GM21619 (cell line): Measurements from ENCODE around the gene STYXL1.

ENCODE experiments used
- ATAC-seq: cut with Tn5 transposase; IDR thresholded peaks from one replicate; pipeline ENCODE4 v1.9.1; 2021; ENCODE audit not compliant: unreplicated experiment

The STYXL1 gene

GRCh38 chr7:75995052-75995471 lies 52.7 kb downstream of the STYXL1 start:
- no peak for ATAC-seq

GRCh38 chr7:75994388-75995051 lies 53.3 kb downstream of the STYXL1 start, which contains the start of gene TMEM120A:
Gene TMEM120A, minus strand, starts transcription at chr7:75994595. Its CDS starts 25 bp downstream, at chr7:75994570.
- ATAC-seq = peak; percentile 91

GRCh38 chr7:75993689-75994387 lies 54.0 kb downstream of the STYXL1 start:
- peak; percentile 14 for ATAC-seq

- ATAC-seq = no peak
Observed at GRCh38 chr7:75992083-75992755, 55.6 kb downstream of the STYXL1 start.

GRCh38 chr7:75991531-75992082 lies 56.2 kb downstream of the STYXL1 start:
- no peak for ATAC-seq

GRCh38 chr7:75989500-75990388 lies 58.1 kb downstream of the STYXL1 start:
- ATAC-seq = no peak

GRCh38 chr7:75988568-75989499 lies 59.0 kb downstream of the STYXL1 start:
- ATAC-seq = no peak

GRCh38 chr7:75987805-75988567 lies 59.8 kb downstream of the STYXL1 start:
- ATAC-seq = no peak

GRCh38 chr7:75987026-75987804 lies 60.6 kb downstream of the STYXL1 start:
- ATAC-seq = no peak

- no peak for ATAC-seq
Observed at GRCh38 chr7:75986147-75986781, 61.5 kb downstream of the STYXL1 start.

- no peak for ATAC-seq
Observed at GRCh38 chr7:75985518-75986146, 62.2 kb downstream of the STYXL1 start.

GRCh38 chr7:75985009-75985517 lies 62.7 kb downstream of the STYXL1 start:
- ATAC-seq = no peak

GRCh38 chr7:75984130-75985008 lies 63.4 kb downstream of the STYXL1 start:
- ATAC-seq = no peak

- no peak for ATAC-seq
Observed at GRCh38 chr7:75983471-75984129, 64.2 kb downstream of the STYXL1 start.

GRCh38 chr7:75982306-75983064 lies 65.3 kb downstream of the STYXL1 start:
- ATAC-seq = no peak
